Liver (tissue), 2 donors: ENCODE measurements around the gene TJP1.

ENCODE experiments used
- CTCF ChIP-seq: fragments of 150-350 bp; IDR thresholded peaks from 2 replicates; pipeline ENCODE4 v1.5.1; 2017; ENCODE audit warnings: improper control_type of control experiment, low read depth, low read length; ENCODE audit not compliant: missing input control
- MAX ChIP-seq: IDR thresholded peaks from 2 replicates; pipeline ENCODE4 v1.6.1; 2016; ENCODE audit warnings: antibody characterized with exemption
- REST ChIP-seq: IDR thresholded peaks from 2 replicates; pipeline ENCODE4 v1.6.1; 2016; ENCODE audit warnings: antibody characterized with exemption, mild to moderate bottlenecking
- donor health status: healthy.

- TF ChIP-seq CTCF (no peak), MAX (no peak), REST (no peak)
Measured at GRCh38 chr15:29686445-29687203, 135.6 kb downstream of the TJP1 start.
